BJ (cell line): Measurements from ENCODE around the gene PLCB2. TPM values are rescaled to one million over a fixed set of nuclear protein-coding genes. Genes with fewer than 3 reads are reported as not detected.

Experiments used
- CTCF ChIA-PET: fragments of 350-600 bp; formaldehyde crosslinking; extraction: SDS; loops from one replicate; lab custom pipeline; 2021; ENCODE audit warnings: antibody characterized with exemption, inconsistent platforms; lab: Yijun Ruan, JAX
- POLR2A ChIA-PET: fragments of 300-600 bp; sonication (Branson Sonifier 250); formaldehyde crosslinking; extraction: SDS; loops from one replicate; lab custom pipeline; 2021; ENCODE audit warnings: antibody characterized with exemption; lab: Charles Lee
- DNase-seq: peaks from one replicate; pipeline ENCODE4 v3.0.0-alpha.2; 2011; ENCODE audit warnings: low read depth
- H3K27me3 ChIP-seq: 2 replicates; pipeline ENCODE4 v1.6.0; 2011; ENCODE audit warnings: low read length; ENCODE audit not compliant: control insufficient read depth, insufficient read depth
- H3K36me3 ChIP-seq: 2 replicates; pipeline ENCODE4 v1.5.1; 2011; ENCODE audit warnings: low read length; ENCODE audit not compliant: control insufficient read depth, insufficient read depth
- H3K4me3 ChIP-seq: 2 replicates; pipeline ENCODE4 v1.5.1; 2011; ENCODE audit warnings: low read depth, mild to moderate bottlenecking, control low read depth, low read length
- polyA plus RNA-seq: library from polyadenylated mRNA; depleted of rRNA; stranded (reverse); fragments of >200 nt; gene quantifications from 2 replicates; pipeline ENCODE4 v1.2.3, GENCODE V29; 2011
- TF ChIP-seq, protein P1 (sequence below): IDR thresholded peaks from 2 replicates; pipeline ENCODE4 v1.5.1; 2011; ENCODE audit warnings: low read depth, mild to moderate bottlenecking, control low read depth, inconsistent platforms, low read length, moderate library complexity; ENCODE audit not compliant: insufficient read depth

Gene PLCB2
- polyA plus RNA-seq, 1 experiment, result 0.47 TPM

DNA sequence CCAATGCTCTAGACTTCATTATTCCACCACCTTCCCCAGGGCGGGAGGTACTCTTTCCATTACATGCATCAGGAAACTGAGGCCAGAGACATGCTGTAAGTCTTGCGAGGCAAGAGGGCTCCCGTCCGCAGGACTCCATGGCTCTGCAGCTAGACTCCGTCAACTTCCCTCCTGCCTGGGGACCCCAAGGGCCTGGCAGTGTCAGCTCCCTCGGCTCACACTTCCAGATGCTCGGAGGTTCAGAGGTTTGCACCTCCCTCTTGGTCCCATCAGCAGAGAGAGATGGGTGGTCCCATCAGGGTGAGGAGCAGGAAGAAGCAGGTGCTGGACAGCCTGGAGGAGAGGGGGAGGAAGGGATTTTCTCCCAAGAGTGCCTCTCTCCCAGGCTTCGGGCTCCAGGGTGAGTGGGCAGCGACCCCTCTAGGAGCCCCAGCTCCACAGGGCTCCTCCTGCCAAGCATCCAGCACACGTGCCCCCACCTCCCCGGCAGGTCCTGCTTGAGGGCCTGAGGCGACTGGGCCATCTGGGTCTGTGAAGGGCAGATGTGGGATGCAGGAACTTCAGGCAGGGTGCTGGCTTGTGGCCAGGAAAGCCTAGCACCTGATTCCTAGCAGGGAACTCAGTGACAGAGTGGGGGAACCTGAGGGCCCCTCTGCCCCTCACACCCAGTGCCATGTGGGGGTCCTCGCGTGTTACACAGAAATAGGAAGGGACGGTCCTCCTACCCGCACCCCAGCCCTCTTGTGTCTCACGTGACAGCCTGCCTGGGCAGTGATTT, 59.5 kb downstream of the PLCB2 start:
- CTCF ChIA-PET, result interaction anchor here (2.6 to 3.4 kb wide), 2 partner anchors 26 kb away, joined by 12 to 19 read pairs; no protein-coding TSS in a partner anchor
- no peak for DNase-seq
- TF ChIP-seq, protein P1, sequence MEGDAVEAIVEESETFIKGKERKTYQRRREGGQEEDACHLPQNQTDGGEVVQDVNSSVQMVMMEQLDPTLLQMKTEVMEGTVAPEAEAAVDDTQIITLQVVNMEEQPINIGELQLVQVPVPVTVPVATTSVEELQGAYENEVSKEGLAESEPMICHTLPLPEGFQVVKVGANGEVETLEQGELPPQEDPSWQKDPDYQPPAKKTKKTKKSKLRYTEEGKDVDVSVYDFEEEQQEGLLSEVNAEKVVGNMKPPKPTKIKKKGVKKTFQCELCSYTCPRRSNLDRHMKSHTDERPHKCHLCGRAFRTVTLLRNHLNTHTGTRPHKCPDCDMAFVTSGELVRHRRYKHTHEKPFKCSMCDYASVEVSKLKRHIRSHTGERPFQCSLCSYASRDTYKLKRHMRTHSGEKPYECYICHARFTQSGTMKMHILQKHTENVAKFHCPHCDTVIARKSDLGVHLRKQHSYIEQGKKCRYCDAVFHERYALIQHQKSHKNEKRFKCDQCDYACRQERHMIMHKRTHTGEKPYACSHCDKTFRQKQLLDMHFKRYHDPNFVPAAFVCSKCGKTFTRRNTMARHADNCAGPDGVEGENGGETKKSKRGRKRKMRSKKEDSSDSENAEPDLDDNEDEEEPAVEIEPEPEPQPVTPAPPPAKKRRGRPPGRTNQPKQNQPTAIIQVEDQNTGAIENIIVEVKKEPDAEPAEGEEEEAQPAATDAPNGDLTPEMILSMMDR, result no peak
- H3K4me3 ChIP-seq, result no peak overlapping the region
- H3K36me3 ChIP-seq, result no peaks in the 10 kb centered on the region
- POLR2A ChIA-PET, result no interaction called here
- H3K27me3 ChIP-seq, result peaks cover 48% of the 10 kb centered on the region

DNA sequence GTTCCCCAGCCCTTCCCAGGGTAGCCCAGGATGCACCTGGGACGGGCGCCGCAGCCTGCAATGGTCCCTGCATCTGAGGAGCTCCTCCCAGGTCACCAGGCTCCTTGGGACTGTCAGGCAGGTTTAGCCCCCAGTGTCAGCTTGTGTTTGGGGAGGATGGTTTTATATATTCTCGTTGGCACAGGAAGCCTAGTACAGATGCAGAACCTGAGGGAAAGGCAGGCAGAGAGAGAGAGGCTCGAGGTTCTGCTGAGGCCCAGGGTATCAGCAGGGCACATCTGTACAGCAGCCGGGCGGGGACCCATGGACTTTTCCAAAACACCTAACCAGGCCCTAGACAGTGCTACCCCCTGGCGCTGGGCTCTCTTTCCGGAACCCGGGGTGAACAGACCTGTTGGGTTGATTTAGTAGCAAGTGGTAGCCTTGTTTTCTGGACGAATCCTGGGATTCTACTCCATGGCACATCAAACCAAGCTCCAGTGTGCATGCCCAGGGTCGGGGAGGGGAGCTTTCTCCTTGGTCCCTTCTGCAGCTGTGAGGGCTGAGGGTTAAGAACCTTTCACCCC, 60.2 kb downstream of the PLCB2 start:
- Histone ChIP-seq H3K36me3 (no peaks in the 10 kb centered on the region), H3K4me3 (no peak overlapping the region), H3K27me3 (peaks cover 44% of the 10 kb centered on the region)
- CTCF ChIA-PET, result interaction anchor here (0.6 to 2.6 kb wide), 3 partner anchors 9 to 27 kb away, joined by 3 to 12 read pairs (median 4); no protein-coding TSS in a partner anchor
- no peak for DNase-seq
- TF ChIP-seq, protein P1, result no peak
- POLR2A ChIA-PET, result no interaction called here

DNA sequence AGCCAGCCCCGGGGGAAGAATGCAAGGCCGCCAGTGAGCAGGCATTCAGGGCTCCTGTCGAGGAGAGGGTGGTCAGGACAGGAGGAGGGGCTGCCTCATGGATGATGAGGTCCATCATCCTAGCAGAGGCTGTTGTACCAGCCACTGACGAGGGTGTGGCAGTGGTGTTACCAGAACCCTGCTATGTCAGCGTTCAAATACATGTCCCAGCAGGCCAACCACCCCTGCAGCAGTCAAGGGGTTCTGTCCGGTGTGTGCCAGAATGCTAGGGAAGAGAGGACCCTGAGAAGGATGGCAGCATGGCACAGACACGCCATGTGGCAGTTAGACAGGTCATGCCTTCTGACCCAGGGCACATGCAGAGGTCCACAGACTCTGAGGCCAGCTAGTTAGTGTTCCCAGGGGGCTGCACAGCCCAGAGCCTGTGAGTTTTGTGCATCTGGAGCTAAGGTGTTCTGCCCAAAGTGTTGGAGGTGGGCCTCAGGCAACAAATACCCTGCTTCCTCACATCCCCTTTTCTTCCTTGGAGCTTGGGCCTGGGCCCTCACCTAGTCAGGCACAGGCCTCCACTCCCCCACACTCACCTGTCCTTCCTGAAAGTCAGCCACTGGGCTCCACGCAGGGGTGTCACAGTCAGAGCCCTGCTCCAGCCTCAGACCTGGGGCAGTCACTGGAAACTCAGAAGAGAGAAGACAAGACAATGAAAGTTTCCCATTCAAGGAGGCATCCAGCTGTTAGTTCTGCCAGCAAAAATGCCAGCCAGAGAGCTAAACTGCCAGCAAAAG, 61.0 kb downstream of the PLCB2 start:
- ChIA-PET CTCF (interaction anchor here (0.6 to 2.6 kb wide), 3 partner anchors 8 to 28 kb away, joined by 3 to 12 read pairs (median 4); no protein-coding TSS in a partner anchor), POLR2A (no interaction called here)
- Histone ChIP-seq H3K36me3 (no peaks in the 10 kb centered on the region), H3K27me3 (peaks cover 44% of the 10 kb centered on the region), H3K4me3 (no peak overlapping the region)
- TF ChIP-seq, protein P1, result no peak
- DNase-seq, result no peak

DNA sequence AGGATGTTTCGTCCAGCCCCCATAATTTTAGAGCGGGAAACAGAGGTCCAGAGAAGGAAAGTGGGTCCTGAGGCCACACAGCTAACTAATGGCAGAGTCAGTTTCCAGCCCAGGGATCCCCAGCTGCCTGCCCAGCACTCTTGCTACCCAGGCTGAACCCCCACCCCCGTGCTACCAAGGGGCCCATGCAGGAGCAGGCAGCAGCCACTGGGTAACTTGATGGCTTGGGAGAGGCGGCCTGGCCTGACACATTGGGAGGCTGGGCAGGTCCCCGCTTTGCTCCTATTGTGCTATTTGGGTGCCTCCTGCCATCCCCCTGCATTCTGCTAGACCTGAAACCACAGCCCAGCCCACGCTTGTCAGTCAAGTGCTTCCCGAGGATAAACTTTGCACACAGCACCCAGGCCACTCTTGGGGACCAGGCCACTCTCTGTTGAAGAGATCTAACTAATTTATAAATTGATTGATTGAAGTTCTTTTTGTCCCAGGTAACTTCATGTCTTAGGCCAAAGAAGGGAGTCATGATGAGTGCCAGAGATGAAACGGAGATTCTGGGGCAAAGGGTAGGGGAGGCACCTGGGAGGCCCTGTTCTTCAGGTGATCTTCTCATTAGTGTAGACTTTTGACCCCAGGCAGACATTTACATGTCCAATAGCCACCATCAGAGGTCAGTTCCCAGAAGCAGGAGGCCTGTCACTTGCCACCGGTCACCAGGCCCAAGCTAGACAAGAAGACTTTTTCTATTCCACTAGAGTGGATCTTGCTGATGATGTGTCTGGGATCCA, 61.9 kb downstream of the PLCB2 start:
- POLR2A ChIA-PET, result no interaction called here
- DNase-seq, result no peak
- TF ChIP-seq, protein P1, result no peak

More for the DNA sequence above, 61.9 kb downstream of the PLCB2 start:
- CTCF ChIA-PET, result interaction anchor here (1.3 to 2.6 kb wide), 2 partner anchors 17 to 29 kb away, joined by 5 to 12 read pairs; no protein-coding TSS in a partner anchor
- Histone ChIP-seq H3K4me3 (no peak overlapping the region), H3K27me3 (peaks cover 39% of the 10 kb centered on the region), H3K36me3 (no peaks in the 10 kb centered on the region)
